Endothelial cell of umbilical vein (primary cell): ENCODE data around the gene RPA1.

ENCODE experiments used
- GATA2 ChIP-seq: IDR thresholded peaks from 2 replicates; pipeline ENCODE4 v1.7.0; 2011; ENCODE audit warnings: low read depth, mild to moderate bottlenecking, moderate library complexity, mixed read lengths, low read length; ENCODE audit not compliant: insufficient read length, insufficient read depth
- TF ChIP-seq, protein P1 (sequence below), 2 donors: IDR thresholded peaks; 1 replicate in 1 of 2; 2 replicates in 1 of 2; pipeline ENCODE4 v1.5.1; 2011; ENCODE audit warnings: low read length in 2 of 2, mild to moderate bottlenecking in 2 of 2, moderate library complexity in 2 of 2, control low read depth in 1 of 2, inconsistent platforms in 1 of 2, low read depth in 1 of 2; ENCODE audit not compliant: insufficient read depth in 1 of 2; ENCODE audit errors: extremely low read depth in 1 of 2

DNA sequence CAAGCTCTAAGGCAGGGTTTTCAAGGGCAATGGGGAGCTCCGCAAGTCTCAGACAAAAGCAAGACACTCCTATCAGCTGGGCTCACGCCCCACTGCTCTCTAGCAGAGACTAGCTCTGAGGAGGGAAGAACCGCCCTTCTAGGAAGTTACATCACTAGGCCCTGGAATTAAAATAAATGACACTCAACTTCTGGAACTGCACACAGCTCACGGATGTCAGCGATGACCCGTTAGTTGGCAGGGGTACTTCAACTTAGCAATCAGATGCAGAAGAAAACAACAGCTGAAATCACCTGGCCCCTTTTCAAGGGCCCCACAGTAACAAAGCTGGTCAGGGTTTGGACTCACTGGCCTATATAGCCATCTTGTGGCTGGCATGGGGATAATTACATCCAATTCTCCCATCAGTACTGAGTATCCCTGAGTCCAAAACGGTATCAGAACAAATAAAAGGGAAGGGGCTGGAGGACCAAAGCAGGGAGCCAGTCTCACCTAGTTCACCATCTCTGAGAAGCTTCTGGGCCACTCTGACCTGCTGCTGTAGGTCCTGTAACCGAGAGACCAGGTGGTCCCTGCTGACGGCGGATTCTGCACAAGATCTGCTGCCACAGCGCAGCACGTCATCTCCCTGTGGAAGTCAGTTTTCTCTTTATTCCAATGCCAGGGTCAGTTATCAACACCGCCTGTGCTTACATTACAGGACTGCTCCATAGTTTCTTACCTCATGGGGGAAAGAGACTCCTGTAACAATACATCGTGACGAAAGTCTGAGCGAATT lies 45.8 kb upstream of the RPA1 start:
- TF ChIP-seq, protein P1, sequence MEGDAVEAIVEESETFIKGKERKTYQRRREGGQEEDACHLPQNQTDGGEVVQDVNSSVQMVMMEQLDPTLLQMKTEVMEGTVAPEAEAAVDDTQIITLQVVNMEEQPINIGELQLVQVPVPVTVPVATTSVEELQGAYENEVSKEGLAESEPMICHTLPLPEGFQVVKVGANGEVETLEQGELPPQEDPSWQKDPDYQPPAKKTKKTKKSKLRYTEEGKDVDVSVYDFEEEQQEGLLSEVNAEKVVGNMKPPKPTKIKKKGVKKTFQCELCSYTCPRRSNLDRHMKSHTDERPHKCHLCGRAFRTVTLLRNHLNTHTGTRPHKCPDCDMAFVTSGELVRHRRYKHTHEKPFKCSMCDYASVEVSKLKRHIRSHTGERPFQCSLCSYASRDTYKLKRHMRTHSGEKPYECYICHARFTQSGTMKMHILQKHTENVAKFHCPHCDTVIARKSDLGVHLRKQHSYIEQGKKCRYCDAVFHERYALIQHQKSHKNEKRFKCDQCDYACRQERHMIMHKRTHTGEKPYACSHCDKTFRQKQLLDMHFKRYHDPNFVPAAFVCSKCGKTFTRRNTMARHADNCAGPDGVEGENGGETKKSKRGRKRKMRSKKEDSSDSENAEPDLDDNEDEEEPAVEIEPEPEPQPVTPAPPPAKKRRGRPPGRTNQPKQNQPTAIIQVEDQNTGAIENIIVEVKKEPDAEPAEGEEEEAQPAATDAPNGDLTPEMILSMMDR (IDR thresholded peaks at IDR 0.05; ENCODE audit: extremely low read depth in 1 of 2, insufficient read depth in 1 of 2, low read depth in 1 of 2, low read length in 2 of 2), result peak; percentile 49 to 63
- TF ChIP-seq GATA2, result no peak
